Astrocyte (in vitro differentiated cells and primary cell): ENCODE measurements around the gene EML1. TPM values are rescaled to one million over a fixed set of nuclear protein-coding genes. Genes with fewer than 3 reads are reported as not detected.

Experiments used
- DNase-seq: peaks from one replicate; pipeline ENCODE4 v3.0.0-alpha.2; 2010; ENCODE audit warnings: low read depth
- FAIRE-seq: peaks from 2 replicates; lab custom pipeline; 2011; peaks lifted over from hg19 to GRCh38; lab: Jason Lieb, UNC
- H2AFZ ChIP-seq: 2 replicates; pipeline ENCODE4 v1.6.0; 2012; ENCODE audit warnings: low read depth, low read length, inconsistent platforms
- H3K27ac ChIP-seq: 2 replicates; pipeline ENCODE4 v1.5.1; 2011; ENCODE audit warnings: low read depth, low read length, inconsistent platforms
- H3K27me3 ChIP-seq: 2 replicates; pipeline ENCODE4 v1.6.0; 2011; ENCODE audit warnings: low read length, inconsistent platforms; ENCODE audit not compliant: insufficient read depth
- H3K36me3 ChIP-seq: 2 replicates; pipeline ENCODE4 v1.5.1; 2011; ENCODE audit warnings: low read length, inconsistent platforms; ENCODE audit not compliant: insufficient read depth
- H3K4me1 ChIP-seq: 2 replicates; pipeline ENCODE4 v1.5.1; 2011; ENCODE audit warnings: low read length, inconsistent platforms; ENCODE audit not compliant: insufficient read depth
- H3K4me2 ChIP-seq: 2 replicates; pipeline ENCODE4 v1.6.0; 2012; ENCODE audit warnings: low read length, inconsistent platforms
- H3K4me3 ChIP-seq: 2 replicates; pipeline ENCODE4 v1.5.1; 2011; ENCODE audit warnings: low read depth, mild to moderate bottlenecking, low read length, inconsistent platforms; ENCODE audit not compliant: insufficient read depth
- H3K79me2 ChIP-seq: 2 replicates; pipeline ENCODE4 v1.6.0; 2012; ENCODE audit warnings: mild to moderate bottlenecking, low read length, inconsistent platforms; ENCODE audit not compliant: insufficient read depth
- H3K9ac ChIP-seq: 2 replicates; pipeline ENCODE4 v1.6.0; 2012; ENCODE audit warnings: mild to moderate bottlenecking, low read length, inconsistent platforms
- H3K9me3 ChIP-seq: 2 replicates; pipeline ENCODE4 v1.5.1; 2012; ENCODE audit warnings: low read depth, mild to moderate bottlenecking, low read length, inconsistent platforms; ENCODE audit not compliant: insufficient read depth
- H4K20me1 ChIP-seq: 2 replicates; pipeline ENCODE4 v1.6.0; 2012; ENCODE audit warnings: low read length, inconsistent platforms; ENCODE audit not compliant: insufficient read depth
- H3K27ac Mint-ChIP-seq: one replicate; pipeline ENCODE4 v1.8.0; 2021; ENCODE audit warnings: mild to moderate bottlenecking, mixed read lengths; ENCODE audit not compliant: unreplicated experiment
- H3K27me3 Mint-ChIP-seq: one replicate; pipeline ENCODE4 v1.8.0; 2021; ENCODE audit warnings: low read depth, mixed read lengths; ENCODE audit not compliant: unreplicated experiment
- H3K36me3 Mint-ChIP-seq: one replicate; pipeline ENCODE4 v1.8.0; 2021; ENCODE audit warnings: low read depth, mixed read lengths; ENCODE audit not compliant: unreplicated experiment
- H3K4me1 Mint-ChIP-seq: one replicate; pipeline ENCODE4 v1.8.0; 2021; ENCODE audit warnings: low read depth, mixed read lengths; ENCODE audit not compliant: unreplicated experiment
- H3K4me3 Mint-ChIP-seq: one replicate; pipeline ENCODE4 v1.8.0; 2021; ENCODE audit warnings: mild to moderate bottlenecking, moderate library complexity, mixed read lengths; ENCODE audit not compliant: unreplicated experiment
- H3K9me3 Mint-ChIP-seq: one replicate; pipeline ENCODE4 v1.8.0; 2021; ENCODE audit warnings: mild to moderate bottlenecking, mixed read lengths; ENCODE audit not compliant: unreplicated experiment
- EZH2 ChIP-seq: IDR thresholded peaks from 2 replicates; pipeline ENCODE4 v1.6.1; 2012; ENCODE audit warnings: mild to moderate bottlenecking, low read length, inconsistent platforms; ENCODE audit not compliant: insufficient read depth
- total RNA-seq: library from RNA; stranded (reverse); gene quantifications from 2 replicates; pipeline ENCODE4 v1.2.1, GENCODE V29; 2021
- TF ChIP-seq, protein P1 (sequence below): IDR thresholded peaks from 2 replicates; pipeline ENCODE4 v1.5.1; 2011; ENCODE audit warnings: low read depth, mild to moderate bottlenecking, inconsistent platforms, low read length, moderate library complexity; ENCODE audit not compliant: insufficient read depth

Gene EML1
- total RNA-seq, 1 donor from 2014 or later = 17.1 TPM

DNA sequence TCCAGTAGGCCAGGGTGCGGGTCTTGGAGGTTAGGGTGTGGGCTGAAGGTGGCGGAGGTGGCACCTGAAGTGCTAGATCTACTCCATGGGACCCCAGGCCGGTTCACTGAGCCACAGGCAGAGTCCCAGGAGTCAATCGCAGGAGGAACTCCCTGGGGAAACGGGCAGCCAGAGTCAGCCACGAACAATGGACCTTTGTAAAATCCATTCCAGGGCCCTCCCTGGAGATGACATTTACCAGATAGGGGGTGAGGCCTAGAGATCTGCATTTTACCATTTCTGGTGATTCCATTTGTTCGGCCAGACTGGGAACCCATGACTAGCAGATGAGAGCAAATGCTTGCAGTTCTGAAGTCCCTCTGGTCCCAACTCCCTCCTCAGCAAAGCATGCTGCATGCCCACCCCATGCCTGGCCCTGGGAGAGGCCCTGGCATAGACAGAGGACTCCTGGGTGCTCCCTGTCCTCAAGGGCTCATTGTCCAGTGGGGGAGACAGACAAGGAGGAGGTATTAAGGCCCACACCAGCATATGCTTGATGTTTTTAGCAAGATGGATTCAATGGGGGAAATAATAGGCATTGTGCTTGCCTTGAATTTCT, 115.5 kb downstream of the EML1 start:
- H3K27me3 Mint-ChIP-seq = no peaks in the 10 kb centered on the region
- no peaks in the 10 kb centered on the region for H4K20me1 ChIP-seq
- H3K27ac Mint-ChIP-seq = no peak overlapping the region
- no peaks in the 10 kb centered on the region for H3K27me3 ChIP-seq
- no peak overlapping the region for H2AFZ ChIP-seq
- peaks cover 23% of the 10 kb centered on the region for H3K36me3 Mint-ChIP-seq
- FAIRE-seq (no peak), DNase-seq (no peak)
- no peaks in the 10 kb centered on the region for H3K9me3 ChIP-seq
- TF ChIP-seq EZH2 = no peak
- TF ChIP-seq, protein P1, sequence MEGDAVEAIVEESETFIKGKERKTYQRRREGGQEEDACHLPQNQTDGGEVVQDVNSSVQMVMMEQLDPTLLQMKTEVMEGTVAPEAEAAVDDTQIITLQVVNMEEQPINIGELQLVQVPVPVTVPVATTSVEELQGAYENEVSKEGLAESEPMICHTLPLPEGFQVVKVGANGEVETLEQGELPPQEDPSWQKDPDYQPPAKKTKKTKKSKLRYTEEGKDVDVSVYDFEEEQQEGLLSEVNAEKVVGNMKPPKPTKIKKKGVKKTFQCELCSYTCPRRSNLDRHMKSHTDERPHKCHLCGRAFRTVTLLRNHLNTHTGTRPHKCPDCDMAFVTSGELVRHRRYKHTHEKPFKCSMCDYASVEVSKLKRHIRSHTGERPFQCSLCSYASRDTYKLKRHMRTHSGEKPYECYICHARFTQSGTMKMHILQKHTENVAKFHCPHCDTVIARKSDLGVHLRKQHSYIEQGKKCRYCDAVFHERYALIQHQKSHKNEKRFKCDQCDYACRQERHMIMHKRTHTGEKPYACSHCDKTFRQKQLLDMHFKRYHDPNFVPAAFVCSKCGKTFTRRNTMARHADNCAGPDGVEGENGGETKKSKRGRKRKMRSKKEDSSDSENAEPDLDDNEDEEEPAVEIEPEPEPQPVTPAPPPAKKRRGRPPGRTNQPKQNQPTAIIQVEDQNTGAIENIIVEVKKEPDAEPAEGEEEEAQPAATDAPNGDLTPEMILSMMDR = no peak
- no peak overlapping the region for H3K4me3 ChIP-seq
- no peaks in the 10 kb centered on the region for H3K9me3 Mint-ChIP-seq
- no peak overlapping the region for H3K9ac ChIP-seq
- no peak overlapping the region for H3K27ac ChIP-seq
- no peaks in the 10 kb centered on the region for H3K79me2 ChIP-seq
- H3K4me3 Mint-ChIP-seq = no peak overlapping the region
- no peaks in the 10 kb centered on the region for H3K36me3 ChIP-seq
- peaks cover 22% of the 10 kb centered on the region for H3K4me1 ChIP-seq
- peaks cover 24% of the 10 kb centered on the region for H3K4me1 Mint-ChIP-seq
- no peak overlapping the region for H3K4me2 ChIP-seq

DNA sequence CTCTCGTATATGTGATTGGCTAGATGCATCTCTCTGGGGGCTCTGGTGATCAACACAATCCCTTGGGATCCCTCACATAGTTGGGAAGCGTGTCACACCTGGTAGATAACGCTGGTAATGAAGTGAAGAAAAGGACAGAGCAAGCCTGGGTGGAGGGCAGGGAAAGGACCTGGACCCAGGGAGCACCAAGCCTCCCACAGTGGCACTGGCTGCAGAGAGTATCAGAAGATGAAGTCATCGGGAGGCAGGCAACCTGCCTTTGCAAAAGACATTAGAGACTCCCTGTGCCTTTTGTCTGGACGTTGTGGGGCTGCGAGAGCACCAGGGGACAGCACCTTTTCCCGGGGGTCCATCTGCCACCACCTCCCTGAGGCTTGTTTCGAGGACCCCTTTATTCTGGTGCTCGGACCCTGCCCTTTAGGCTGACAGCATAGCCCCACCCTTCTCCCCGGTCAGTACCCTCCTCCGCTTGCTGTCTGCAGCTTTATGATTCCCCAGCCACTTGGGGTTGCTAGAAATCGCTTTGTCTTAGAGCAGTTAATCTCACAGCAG, 116.4 kb downstream of the EML1 start:
- no peak for DNase-seq
- TF ChIP-seq EZH2 = no peak
- TF ChIP-seq, protein P1 = no peak

More for the DNA sequence above, 116.4 kb downstream of the EML1 start:
- Histone ChIP-seq H3K4me3 (no peak overlapping the region), H3K9ac (no peak overlapping the region), H3K4me2 (no peak overlapping the region), H4K20me1 (no peaks in the 10 kb centered on the region), H2AFZ (no peak overlapping the region), H3K27me3 (no peaks in the 10 kb centered on the region), H3K27ac (no peak overlapping the region), H3K36me3 (peaks cover 4% of the 10 kb centered on the region), H3K4me1 (peaks cover 22% of the 10 kb centered on the region), H3K79me2 (no peaks in the 10 kb centered on the region), H3K9me3 (no peaks in the 10 kb centered on the region)
- Mint-ChIP-seq H3K4me1 (peaks cover 24% of the 10 kb centered on the region), H3K4me3 (peak overlapping the region; percentile 40), H3K27ac (peak overlapping the region; percentile 10), H3K9me3 (peaks cover 2% of the 10 kb centered on the region), H3K27me3 (no peaks in the 10 kb centered on the region), H3K36me3 (peaks cover 21% of the 10 kb centered on the region)
- FAIRE-seq = no peak
